GM12878 (cell line): ENCODE measurements around the gene NPC1. TPM values are rescaled to one million over a fixed set of nuclear protein-coding genes. Genes with fewer than 3 reads are reported as not detected.

Source experiments
- ATAC-seq: fragments of 200-7000 bp; cut with Tn5 transposase; 3 replicates; pipeline ENCODE4 v1.9.1; 2020; ENCODE audit warnings: mild to moderate bottlenecking, moderate library complexity
- BruUV-seq: library from RNA; stranded (reverse); fragments of 400-500 nt; replicated peaks from 2 replicates; lab custom pipeline; 2021; lab: Mats Ljungman, UMichigan
- CTCF ChIA-PET: fragments of 300-600 bp; sonication (Branson Sonifier 250); formaldehyde crosslinking; extraction: SDS; loops from one replicate; lab custom pipeline; 2021; ENCODE audit warnings: inconsistent platforms; lab: Yijun Ruan, JAX
- POLR2A ChIA-PET: fragments of 350-600 bp; formaldehyde crosslinking; extraction: SDS; loops from one replicate; lab custom pipeline; 2021; ENCODE audit warnings: inconsistent platforms; lab: Charles Lee
- RAD21 ChIA-PET: fragments of 300-600 bp; sonication (Branson Sonifier 250); formaldehyde crosslinking; loops from one replicate; lab custom pipeline; 2023; ENCODE audit warnings: antibody characterized with exemption; ENCODE audit not compliant: unreplicated experiment; lab: Charles Lee
- SMC1A ChIA-PET: fragments of 300-600 bp; sonication (Branson Sonifier 250); formaldehyde crosslinking; loops from one replicate; lab custom pipeline; 2023; ENCODE audit not compliant: unreplicated experiment, uncharacterized antibody; lab: Charles Lee
- DNase-seq: peaks from one replicate; pipeline ENCODE4 v3.0.0-alpha.2; 2011; ENCODE audit warnings: low read depth, low spot score
- FAIRE-seq: peaks from 3 replicates; lab custom pipeline; 2011; peaks lifted over from hg19 to GRCh38; lab: Jason Lieb, UNC
- H2AFZ ChIP-seq: 2 replicates; pipeline ENCODE4 v1.6.0; 2011; ENCODE audit warnings: low read depth, low read length, control low read depth; ENCODE audit not compliant: control insufficient read depth
- H3K27ac ChIP-seq: 2 replicates; pipeline ENCODE4 v1.5.1; 2011; ENCODE audit warnings: control low read depth; ENCODE audit not compliant: control insufficient read depth, insufficient read depth
- H3K27me3 ChIP-seq, 2 experiments: replicated peaks in 1 of 2; 2 replicates each; pipeline versions ENCODE4 v1.6.0 to v1.6.1; 2011; ENCODE audit warnings: low read length in 1 of 2; ENCODE audit not compliant: control insufficient read depth in 2 of 2, insufficient read depth in 2 of 2
- H3K36me3 ChIP-seq, 2 experiments: 2 replicates each; pipeline ENCODE4 v1.5.1; 2011; ENCODE audit warnings: low read length in 1 of 2; ENCODE audit not compliant: control insufficient read depth in 2 of 2, insufficient read depth in 2 of 2
- H3K4me1 ChIP-seq: 2 replicates; pipeline ENCODE4 v1.6.1; 2011; ENCODE audit warnings: mild to moderate bottlenecking, low read length, moderate library complexity, mixed read lengths; ENCODE audit not compliant: control insufficient read depth, insufficient read depth
- H3K4me2 ChIP-seq: 2 replicates; pipeline ENCODE4 v1.6.0; 2011; ENCODE audit warnings: control low read depth; ENCODE audit not compliant: control insufficient read depth, insufficient read depth
- H3K4me3 ChIP-seq: fragments of 200-600 bp; sonication (generic); 2 replicates; pipeline ENCODE4 v1.5.1; 2016
- H3K79me2 ChIP-seq: 2 replicates; pipeline ENCODE4 v1.6.0; 2011; ENCODE audit warnings: low read length; ENCODE audit not compliant: control insufficient read depth, insufficient read depth
- H3K9ac ChIP-seq: 2 replicates; pipeline ENCODE4 v1.8.0; 2011; ENCODE audit warnings: low read length, control low read depth, mixed read lengths; ENCODE audit not compliant: control insufficient read depth, insufficient read depth
- H3K9me3 ChIP-seq: replicated peaks from 3 replicates; pipeline ENCODE4 v1.5.1; 2011; ENCODE audit warnings: mild to moderate bottlenecking, low read length; ENCODE audit not compliant: control insufficient read depth, insufficient read depth
- H4K20me1 ChIP-seq: 2 replicates; pipeline ENCODE4 v1.6.0; 2011; ENCODE audit not compliant: control insufficient read depth, insufficient read depth
- CBFB ChIP-seq: IDR thresholded peaks from 2 replicates; pipeline ENCODE4 v1.6.1; 2016; ENCODE audit warnings: antibody characterized with exemption, low read depth
- CEBPB ChIP-seq, 2 experiments: fragments of 150-350 bp in 1 of 2; IDR thresholded peaks; 2 replicates each; pipeline ENCODE4 v1.6.1; 2012 to 2014; ENCODE audit warnings: low read depth in 2 of 2, low read length in 2 of 2, borderline replicate concordance in 1 of 2, inconsistent platforms in 1 of 2
- CREM ChIP-seq: IDR thresholded peaks from 2 replicates; pipeline ENCODE4 v1.6.1; 2014; ENCODE audit warnings: antibody characterized with exemption, low read depth
- DPF2 ChIP-seq: fragments of 450-650 bp; IDR thresholded peaks from 2 replicates; pipeline ENCODE4 v1.6.1; 2017; ENCODE audit warnings: mild to moderate bottlenecking
- E2F4 ChIP-seq: IDR thresholded peaks from 2 replicates; pipeline ENCODE4 v1.6.1; 2012; ENCODE audit warnings: low read depth, low read length, improper control_type of control experiment
- GABPA ChIP-seq: IDR thresholded peaks from 2 replicates; pipeline ENCODE4 v1.6.1; 2014; ENCODE audit warnings: antibody characterized with exemption, low read depth, mild to moderate bottlenecking, inconsistent platforms
- MTA2 ChIP-seq: fragments of 450-650 bp; IDR thresholded peaks from 2 replicates; pipeline ENCODE4 v1.6.1; 2016; ENCODE audit warnings: low read depth, mild to moderate bottlenecking, moderate library complexity
- NRF1 ChIP-seq: conservative IDR thresholded peaks from 2 replicates; pipeline ENCODE4 v1.6.1; 2011; ENCODE audit warnings: mild to moderate bottlenecking, low read depth, low read length, improper control_type of control experiment
- POLR2A ChIP-seq: IDR thresholded peaks from 2 replicates; pipeline ENCODE4 v1.6.1; 2011; ENCODE audit warnings: low read depth, mild to moderate bottlenecking, low read length
- SP1 ChIP-seq: IDR thresholded peaks from one replicate; pipeline ENCODE4 v1.6.1; 2011; ENCODE audit warnings: low read depth, low read length
- TARDBP ChIP-seq: IDR thresholded peaks from 2 replicates; pipeline ENCODE4 v1.6.1; 2016; ENCODE audit warnings: borderline replicate concordance
- ZBTB11 ChIP-seq: fragments of 450-650 bp; formaldehyde crosslinking; IDR thresholded peaks from 2 replicates; pipeline ENCODE4 v1.5.0; 2022; ENCODE audit warnings: mild to moderate bottlenecking, missing genetic modification characterization
- WGBS: methylation state at CpG from one replicate; pipeline ENCODE4 v1.1.6; 2016; ENCODE audit warnings: low lambda C conversion rate; ENCODE audit not compliant: insufficient replicate concordance, insufficient coverage; ENCODE audit errors: missing lambda C conversion rate; 5-methylcytosine and 5-hydroxymethylcytosine counted together
- in situ Hi-C: fragments of 300-500 bp; cut with MboI; formaldehyde crosslinking; loops from 9 replicates; pipeline ENCODE4 v1.14.3; 2018; ENCODE audit warnings: mixed read lengths
- intact Hi-C: fragments of 100-400 bp; cut with micrococcal nuclease; formaldehyde crosslinking; loops from one replicate; pipeline ENCODE4 v1.14.2; 2022; ENCODE audit not compliant: unreplicated experiment
- polyA plus RNA-seq, 11 experiments: library from polyadenylated mRNA; depleted of rRNA in 4 of 11; unstranded in 6 of 11; stranded (reverse) in 5 of 11; fragments of >200 nt; fragmentation: Nextera tagmentation in 4 of 11; fragmentation: Illumina TruSeq in 1 of 11; extraction: Ambion mirVana in 4 of 11; extraction: Trizol in 1 of 11; gene quantifications; 1 replicate in 1 of 11; 2 replicates in 10 of 11; pipeline versions ENCODE4 v1.2.1 to v1.2.3, GENCODE V29; 2011 to 2016; ENCODE audit warnings: inconsistent platforms in 2 of 11, missing spikeins in 2 of 11, low read depth in 1 of 11
- total RNA-seq, 4 experiments: library from RNA; depleted of rRNA in 3 of 4; stranded (reverse); fragments of >200 nt in 3 of 4; fragmentation: Illumina TruSeq in 1 of 4; extraction: Trizol in 1 of 4; gene quantifications; 2 replicates each; pipeline versions ENCODE4 v1.2.1 to v1.2.3, GENCODE V29; 2013 to 2021

The NPC1 gene
- total and polyA plus RNA-seq, 10 of the 15 experiments (the other 5 are each of a cell fraction or from before 2014, with no cell fraction given), result 10.1 to 45.2 (median 19.4) TPM

- TF ChIP-seq TARDBP (no peak), DPF2 (no peak), NRF1 (no peak), POLR2A (no peak), GABPA (no peak), CREM (no peak), SP1 (no peak)
- BruUV-seq, result no TSS peak
- Histone ChIP-seq H3K36me3 (peaks cover 15 to 22% of the 10 kb centered on the region in 2 experiments), H4K20me1 (no peaks in the 10 kb centered on the region), H2AFZ (no peak overlapping the region), H3K4me2 (no peak overlapping the region), H3K4me3 (no peak overlapping the region), H3K27me3 (no peaks in the 10 kb centered on the region), H3K27ac (no peak overlapping the region), H3K79me2 (no peaks in the 10 kb centered on the region), H3K4me1 (no peaks in the 10 kb centered on the region), H3K9me3 (no peaks in the 10 kb centered on the region), H3K9ac (no peak overlapping the region)
- CTCF ChIA-PET, result interaction anchor here (0.6 kb wide), 1 partner anchor 20 kb away, joined by 3 read pairs; no protein-coding TSS in a partner anchor
- 63% methylated on average over 3 of the region's 3 CpGs for WGBS
- RAD21 ChIA-PET, result no interaction called here
- POLR2A ChIA-PET, result interaction anchor here (0.7 kb wide), 1 partner anchor 35 kb away, joined by 3 read pairs; no protein-coding TSS in a partner anchor
- SMC1A ChIA-PET, result interaction anchor here (0.7 to 1.6 kb wide), 3 partner anchors 13 to 74 kb away, joined by 3 to 4 read pairs (median 4); no protein-coding TSS in a partner anchor
- in situ Hi-C loops (no loop called here), intact Hi-C loops (no loop called here)
- no peak for DNase-seq
- no peak for FAIRE-seq
- ATAC-seq, result no peak
Observed at GRCh38 chr18:23547846-23548245, 38.5 kb downstream of the NPC1 start.

- Histone ChIP-seq H3K4me2 (no peak overlapping the region), H3K9me3 (no peaks in the 10 kb centered on the region), H3K4me3 (no peak overlapping the region), H2AFZ (no peak overlapping the region), H3K79me2 (no peaks in the 10 kb centered on the region), H3K27me3 (no peaks in the 10 kb centered on the region), H3K4me1 (0 out of 2 replicates have a peak, but pooled peaks cover under 1% of the 10 kb centered on the region), H3K9ac (no peak overlapping the region), H3K27ac (no peak overlapping the region), H4K20me1 (no peaks in the 10 kb centered on the region), H3K36me3 (peaks cover 11 to 19% of the 10 kb centered on the region in 2 experiments)
- ChIA-PET SMC1A (no interaction called here), RAD21 (interaction anchor here (0.6 kb wide), 1 partner anchor 480 kb away, joined by 5 read pairs; no protein-coding TSS in a partner anchor), CTCF (interaction anchor here (0.6 kb wide), 1 partner anchor 20 kb away, joined by 3 read pairs; no protein-coding TSS in a partner anchor), POLR2A (interaction anchor here (0.7 kb wide), 1 partner anchor 36 kb away, joined by 3 read pairs; no protein-coding TSS in a partner anchor)
- in situ Hi-C loops, result no loop called here
- no TSS peak for BruUV-seq
- 86% methylated on average over 3 of the region's 3 CpGs for WGBS
- ATAC-seq (no peak), DNase-seq (no peak), FAIRE-seq (no peak)
- intact Hi-C loops, result no loop called here
- no peak for TF ChIP-seq ZBTB11 (CRISPR knock-in tag)
- no peak for TF ChIP-seq CBFB
- TF ChIP-seq E2F4, result no peak
- TF ChIP-seq MTA2, result no peak
- no peak for TF ChIP-seq CEBPB (IDR thresholded peaks at IDR 0.05; ENCODE audit: borderline replicate concordance in 1 of 2, low read depth in 2 of 2, low read length in 2 of 2)
Observed at GRCh38 chr18:23547306-23547705, 39.0 kb downstream of the NPC1 start.
